ENCODE measurements around the gene SEZ6L2. TPM values are rescaled to one million over a fixed set of nuclear protein-coding genes. Genes with fewer than 3 reads are reported as not detected.

Gene SEZ6L2
- total and polyA plus RNA-seq, 2 experiments from 2014 or later: 18.0 to 71.9 TPM

DNA sequence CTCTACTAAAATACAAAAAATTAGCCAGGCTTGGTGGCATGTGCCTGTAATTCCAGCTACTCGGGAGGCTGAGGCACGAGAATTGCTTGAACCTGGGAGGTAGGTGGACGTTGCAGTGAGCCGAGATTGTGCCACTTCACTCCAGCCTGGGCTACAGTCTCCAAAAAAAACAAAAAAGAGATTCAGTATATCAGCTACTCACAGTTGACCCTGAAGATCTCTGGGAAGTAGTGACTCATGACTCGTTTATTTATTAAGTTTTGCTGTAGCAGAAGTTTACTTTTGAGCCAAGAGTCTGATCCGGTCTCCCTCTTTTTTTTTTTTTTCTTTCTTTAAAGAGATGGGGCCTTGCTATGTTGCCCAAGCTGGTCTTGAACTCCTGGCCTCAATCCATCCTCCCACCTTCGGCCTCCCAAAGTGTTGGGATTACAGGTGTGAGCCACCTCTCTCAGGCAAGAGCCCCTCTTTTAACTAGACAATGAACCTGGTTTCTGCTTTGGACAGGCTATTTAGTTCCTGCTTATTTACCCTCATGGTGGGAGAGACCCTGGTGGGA is 74.7 kb downstream of the SEZ6L2 start:
- Histone ChIP-seq H3K27me3 (ENCODE audit: insufficient read depth) (no peaks in the 10 kb centered on the region), H4K20me1 (replicated peaks; ENCODE audit: insufficient read depth) (peaks cover 3% of the 10 kb centered on the region; the same call in 1 of the 2 replicates), H3F3A (replicated peaks; ENCODE audit: low read depth) (peaks cover 3% of the 10 kb centered on the region), H3K9me2 (ENCODE audit: insufficient read depth) (no peaks in the 10 kb centered on the region), H3K36me3 (ENCODE audit: insufficient read depth) (peaks cover 3% of the 10 kb centered on the region; the same call in 1 of the 2 replicates), H3K4me1 (ENCODE audit: insufficient read depth) (no peaks in the 10 kb centered on the region; the same call in 1 of the 2 replicates), H3K4me3 (no peak overlapping the region), H2AFZ (no peak overlapping the region), H3K27ac (ENCODE audit: low read depth) (0 out of 2 replicates have a peak overlapping the region, but pooled peaks have one; percentile 32), H3K79me2 (replicated peaks; ENCODE audit: insufficient read depth) (no peaks in the 10 kb centered on the region), H3K4me2 (no peak overlapping the region)
- TF ChIP-seq, protein P1, sequence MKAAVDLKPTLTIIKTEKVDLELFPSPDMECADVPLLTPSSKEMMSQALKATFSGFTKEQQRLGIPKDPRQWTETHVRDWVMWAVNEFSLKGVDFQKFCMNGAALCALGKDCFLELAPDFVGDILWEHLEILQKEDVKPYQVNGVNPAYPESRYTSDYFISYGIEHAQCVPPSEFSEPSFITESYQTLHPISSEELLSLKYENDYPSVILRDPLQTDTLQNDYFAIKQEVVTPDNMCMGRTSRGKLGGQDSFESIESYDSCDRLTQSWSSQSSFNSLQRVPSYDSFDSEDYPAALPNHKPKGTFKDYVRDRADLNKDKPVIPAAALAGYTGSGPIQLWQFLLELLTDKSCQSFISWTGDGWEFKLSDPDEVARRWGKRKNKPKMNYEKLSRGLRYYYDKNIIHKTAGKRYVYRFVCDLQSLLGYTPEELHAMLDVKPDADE (IDR thresholded peaks at IDR 0.05): no peak
- TF ChIP-seq EZH2phosphoT487 (IDR thresholded peaks at IDR 0.05; ENCODE audit: unreplicated experiment): no peak
- TF ChIP-seq, protein P2, sequence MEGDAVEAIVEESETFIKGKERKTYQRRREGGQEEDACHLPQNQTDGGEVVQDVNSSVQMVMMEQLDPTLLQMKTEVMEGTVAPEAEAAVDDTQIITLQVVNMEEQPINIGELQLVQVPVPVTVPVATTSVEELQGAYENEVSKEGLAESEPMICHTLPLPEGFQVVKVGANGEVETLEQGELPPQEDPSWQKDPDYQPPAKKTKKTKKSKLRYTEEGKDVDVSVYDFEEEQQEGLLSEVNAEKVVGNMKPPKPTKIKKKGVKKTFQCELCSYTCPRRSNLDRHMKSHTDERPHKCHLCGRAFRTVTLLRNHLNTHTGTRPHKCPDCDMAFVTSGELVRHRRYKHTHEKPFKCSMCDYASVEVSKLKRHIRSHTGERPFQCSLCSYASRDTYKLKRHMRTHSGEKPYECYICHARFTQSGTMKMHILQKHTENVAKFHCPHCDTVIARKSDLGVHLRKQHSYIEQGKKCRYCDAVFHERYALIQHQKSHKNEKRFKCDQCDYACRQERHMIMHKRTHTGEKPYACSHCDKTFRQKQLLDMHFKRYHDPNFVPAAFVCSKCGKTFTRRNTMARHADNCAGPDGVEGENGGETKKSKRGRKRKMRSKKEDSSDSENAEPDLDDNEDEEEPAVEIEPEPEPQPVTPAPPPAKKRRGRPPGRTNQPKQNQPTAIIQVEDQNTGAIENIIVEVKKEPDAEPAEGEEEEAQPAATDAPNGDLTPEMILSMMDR (conservative IDR thresholded peaks at IDR 0.05; ENCODE audit: low read depth in 2 of 2): no peak
- no peak for TF ChIP-seq ZNF331 (CRISPR knock-in tag; IDR thresholded peaks at IDR 0.05; ENCODE audit: low read depth)
- TF ChIP-seq POLR2AphosphoS5 (IDR thresholded peaks at IDR 0.05; ENCODE audit: low read depth): no peak
- TF ChIP-seq CREB1 (CRISPR knock-in tag; IDR thresholded peaks at IDR 0.05; ENCODE audit: low read depth): no peak
- TF ChIP-seq JUNB (IDR thresholded peaks at IDR 0.05; ENCODE audit: unreplicated experiment): no peak
- TF ChIP-seq EZH2 (IDR thresholded peaks at IDR 0.05; ENCODE audit: low read depth, unreplicated experiment): no peak
- TF ChIP-seq STAT1 (IDR thresholded peaks at IDR 0.05; ENCODE audit: unreplicated experiment): no peak
- TF ChIP-seq, protein P3, sequence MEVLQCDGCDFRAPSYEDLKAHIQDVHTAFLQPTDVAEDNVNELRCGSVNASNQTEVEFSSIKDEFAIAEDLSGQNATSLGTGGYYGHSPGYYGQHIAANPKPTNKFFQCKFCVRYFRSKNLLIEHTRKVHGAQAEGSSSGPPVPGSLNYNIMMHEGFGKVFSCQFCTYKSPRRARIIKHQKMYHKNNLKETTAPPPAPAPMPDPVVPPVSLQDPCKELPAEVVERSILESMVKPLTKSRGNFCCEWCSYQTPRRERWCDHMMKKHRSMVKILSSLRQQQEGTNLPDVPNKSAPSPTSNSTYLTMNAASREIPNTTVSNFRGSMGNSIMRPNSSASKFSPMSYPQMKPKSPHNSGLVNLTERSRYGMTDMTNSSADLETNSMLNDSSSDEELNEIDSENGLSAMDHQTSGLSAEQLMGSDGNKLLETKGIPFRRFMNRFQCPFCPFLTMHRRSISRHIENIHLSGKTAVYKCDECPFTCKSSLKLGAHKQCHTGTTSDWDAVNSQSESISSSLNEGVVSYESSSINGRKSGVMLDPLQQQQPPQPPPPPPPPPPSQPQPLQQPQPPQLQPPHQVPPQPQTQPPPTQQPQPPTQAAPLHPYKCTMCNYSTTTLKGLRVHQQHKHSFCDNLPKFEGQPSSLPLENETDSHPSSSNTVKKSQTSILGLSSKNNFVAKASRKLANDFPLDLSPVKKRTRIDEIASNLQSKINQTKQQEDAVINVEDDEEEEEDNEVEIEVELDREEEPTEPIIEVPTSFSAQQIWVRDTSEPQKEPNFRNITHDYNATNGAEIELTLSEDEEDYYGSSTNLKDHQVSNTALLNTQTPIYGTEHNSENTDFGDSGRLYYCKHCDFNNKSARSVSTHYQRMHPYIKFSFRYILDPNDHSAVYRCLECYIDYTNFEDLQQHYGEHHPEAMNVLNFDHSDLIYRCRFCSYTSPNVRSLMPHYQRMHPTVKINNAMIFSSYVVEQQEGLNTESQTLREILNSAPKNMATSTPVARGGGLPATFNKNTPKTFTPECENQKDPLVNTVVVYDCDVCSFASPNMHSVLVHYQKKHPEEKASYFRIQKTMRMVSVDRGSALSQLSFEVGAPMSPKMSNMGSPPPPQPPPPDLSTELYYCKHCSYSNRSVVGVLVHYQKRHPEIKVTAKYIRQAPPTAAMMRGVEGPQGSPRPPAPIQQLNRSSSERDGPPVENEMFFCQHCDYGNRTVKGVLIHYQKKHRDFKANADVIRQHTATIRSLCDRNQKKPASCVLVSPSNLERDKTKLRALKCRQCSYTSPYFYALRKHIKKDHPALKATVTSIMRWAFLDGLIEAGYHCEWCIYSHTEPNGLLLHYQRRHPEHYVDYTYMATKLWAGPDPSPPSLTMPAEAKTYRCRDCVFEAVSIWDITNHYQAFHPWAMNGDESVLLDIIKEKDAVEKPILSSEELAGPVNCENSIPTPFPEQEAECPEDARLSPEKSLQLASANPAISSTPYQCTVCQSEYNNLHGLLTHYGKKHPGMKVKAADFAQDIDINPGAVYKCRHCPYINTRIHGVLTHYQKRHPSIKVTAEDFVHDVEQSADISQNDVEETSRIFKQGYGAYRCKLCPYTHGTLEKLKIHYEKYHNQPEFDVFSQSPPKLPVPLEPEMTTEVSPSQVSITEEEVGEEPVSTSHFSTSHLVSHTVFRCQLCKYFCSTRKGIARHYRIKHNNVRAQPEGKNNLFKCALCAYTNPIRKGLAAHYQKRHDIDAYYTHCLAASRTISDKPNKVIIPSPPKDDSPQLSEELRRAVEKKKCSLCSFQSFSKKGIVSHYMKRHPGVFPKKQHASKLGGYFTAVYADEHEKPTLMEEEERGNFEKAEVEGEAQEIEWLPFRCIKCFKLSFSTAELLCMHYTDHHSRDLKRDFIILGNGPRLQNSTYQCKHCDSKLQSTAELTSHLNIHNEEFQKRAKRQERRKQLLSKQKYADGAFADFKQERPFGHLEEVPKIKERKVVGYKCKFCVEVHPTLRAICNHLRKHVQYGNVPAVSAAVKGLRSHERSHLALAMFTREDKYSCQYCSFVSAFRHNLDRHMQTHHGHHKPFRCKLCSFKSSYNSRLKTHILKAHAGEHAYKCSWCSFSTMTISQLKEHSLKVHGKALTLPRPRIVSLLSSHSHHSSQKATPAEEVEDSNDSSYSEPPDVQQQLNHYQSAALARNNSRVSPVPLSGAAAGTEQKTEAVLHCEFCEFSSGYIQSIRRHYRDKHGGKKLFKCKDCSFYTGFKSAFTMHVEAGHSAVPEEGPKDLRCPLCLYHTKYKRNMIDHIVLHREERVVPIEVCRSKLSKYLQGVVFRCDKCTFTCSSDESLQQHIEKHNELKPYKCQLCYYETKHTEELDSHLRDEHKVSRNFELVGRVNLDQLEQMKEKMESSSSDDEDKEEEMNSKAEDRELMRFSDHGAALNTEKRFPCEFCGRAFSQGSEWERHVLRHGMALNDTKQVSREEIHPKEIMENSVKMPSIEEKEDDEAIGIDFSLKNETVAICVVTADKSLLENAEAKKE (CRISPR knock-in tag; IDR thresholded peaks at IDR 0.05): no peak
- H3K36me3 Mint-ChIP-seq (ENCODE audit: low read depth): peaks cover 9% of the 10 kb centered on the region
- H3K9me3 Mint-ChIP-seq: no peaks in the 10 kb centered on the region; the same call in 2 of the 3 replicates
- H3K4me1 Mint-ChIP-seq: peaks cover 24% of the 10 kb centered on the region
- H3K27me3 Mint-ChIP-seq (ENCODE audit: insufficient read depth, low read depth, poor library complexity): peaks cover 9% of the 10 kb centered on the region
- H3K27ac Mint-ChIP-seq: peak overlapping the region; percentile 93; the same call in 1 of the 2 replicates
- DNase-seq (ENCODE audit: low spot score) (no peak), ATAC-seq (no peak)
- no peak overlapping the region for H3K4me3 Mint-ChIP-seq

Measured in GM23338 (cell line).